Calu3 (cell line): Measurements from ENCODE around the gene RYR3. TPM values are rescaled to one million over a fixed set of nuclear protein-coding genes. Genes with fewer than 3 reads are reported as not detected.

Experiments
- BruUV-seq: library from RNA; stranded (reverse); fragments of 400-500 nt; replicated peaks from 2 replicates; lab custom pipeline; 2021; lab: Mats Ljungman, UMichigan
- CTCF ChIA-PET: fragments of 300-600 bp; sonication (Branson Sonifier 250); formaldehyde crosslinking; loops from one replicate; lab custom pipeline; 2022; ENCODE audit warnings: antibody characterized with exemption; lab: Charles Lee
- DNase-seq: peaks from one replicate; pipeline ENCODE4 v3.0.0; 2022
- H3K27ac Mint-ChIP-seq: one replicate; pipeline ENCODE4 v1.8.0; 2022; ENCODE audit warnings: mixed read lengths; ENCODE audit not compliant: unreplicated experiment
- H3K27me3 Mint-ChIP-seq: one replicate; pipeline ENCODE4 v1.8.0; 2022; ENCODE audit warnings: mixed read lengths; ENCODE audit not compliant: unreplicated experiment
- H3K36me3 Mint-ChIP-seq: one replicate; pipeline ENCODE4 v1.8.0; 2022; ENCODE audit warnings: mild to moderate bottlenecking, moderate library complexity, mixed read lengths; ENCODE audit not compliant: insufficient read depth, unreplicated experiment
- H3K4me1 Mint-ChIP-seq: one replicate; pipeline ENCODE4 v1.8.0; 2022; ENCODE audit warnings: mild to moderate bottlenecking, low read depth, mixed read lengths; ENCODE audit not compliant: unreplicated experiment
- H3K4me3 Mint-ChIP-seq: one replicate; pipeline ENCODE4 v1.8.0; 2022; ENCODE audit warnings: mild to moderate bottlenecking, low read depth, moderate library complexity, mixed read lengths; ENCODE audit not compliant: unreplicated experiment
- H3K9me3 Mint-ChIP-seq: one replicate; pipeline ENCODE4 v1.8.0; 2022; ENCODE audit warnings: low read depth, mixed read lengths; ENCODE audit not compliant: unreplicated experiment
- CTCF ChIP-seq: fragments of 200-600 bp; IDR thresholded peaks from one replicate; pipeline ENCODE4 v1.8.0; 2022; ENCODE audit warnings: antibody characterized with exemption; ENCODE audit not compliant: unreplicated experiment
- intact Hi-C: fragments of 100-400 bp; cut with micrococcal nuclease; formaldehyde crosslinking; loops from one replicate; pipeline ENCODE4 v1.10.0; 2022; ENCODE audit not compliant: unreplicated experiment
- total RNA-seq: library from RNA; stranded (reverse); gene quantifications from 2 replicates; pipeline ENCODE4 v1.2.3, GENCODE V29; 2022

Gene RYR3
- total RNA-seq, 1 experiment from 2014 or later: not detected

- no peaks in the 10 kb centered on the region for H3K9me3 Mint-ChIP-seq
- BruUV-seq: no TSS peak
- no peaks in the 10 kb centered on the region for H3K4me1 Mint-ChIP-seq
- no peaks in the 10 kb centered on the region for H3K36me3 Mint-ChIP-seq
- no peak overlapping the region for H3K27ac Mint-ChIP-seq
- CTCF ChIA-PET: interaction anchor here (0.8 to 1.4 kb wide), 4 partner anchors 14 to 444 kb away, joined by 3 to 19 read pairs (median 5); no protein-coding TSS in a partner anchor
- no peak overlapping the region for H3K4me3 Mint-ChIP-seq
- intact Hi-C loops: loop anchor here (2.0 to 5.0 kb wide), 2 partner anchors 394 to 408 kb away; no protein-coding TSS in a partner anchor
- DNase-seq: peak; percentile 43
- TF ChIP-seq CTCF: peak; percentile 12
- H3K27me3 Mint-ChIP-seq: peaks cover 15% of the 10 kb centered on the region
Measured at GRCh38 chr15:33292717-33293307, 18.0 kb upstream of the RYR3 start.

GRCh38 chr15:33293713-33294334, 16.9 kb upstream of the RYR3 start:
- no peak for TF ChIP-seq CTCF
- no peak for DNase-seq
- intact Hi-C loops: loop anchor here (2.0 to 5.0 kb wide), 2 partner anchors 393 to 407 kb away; no protein-coding TSS in a partner anchor
- no peaks in the 10 kb centered on the region for H3K4me1 Mint-ChIP-seq
- CTCF ChIA-PET: no interaction called here
- H3K4me3 Mint-ChIP-seq: no peak overlapping the region
- no peak overlapping the region for H3K27ac Mint-ChIP-seq
- H3K36me3 Mint-ChIP-seq: no peaks in the 10 kb centered on the region
- H3K9me3 Mint-ChIP-seq: no peaks in the 10 kb centered on the region
- peaks cover 14% of the 10 kb centered on the region for H3K27me3 Mint-ChIP-seq
- BruUV-seq: no TSS peak

GRCh38 chr15:33296050-33296449, 14.7 kb upstream of the RYR3 start:
- BruUV-seq: no TSS peak
- Mint-ChIP-seq H3K27me3 (no peaks in the 10 kb centered on the region), H3K4me3 (no peak overlapping the region), H3K36me3 (no peaks in the 10 kb centered on the region), H3K4me1 (no peaks in the 10 kb centered on the region), H3K9me3 (no peaks in the 10 kb centered on the region), H3K27ac (no peak overlapping the region)
- DNase-seq: no peak
- CTCF ChIA-PET: interaction anchor here (0.5 kb wide), 1 partner anchor 265 kb away, joined by 4 read pairs; no protein-coding TSS in a partner anchor
- TF ChIP-seq CTCF: no peak
- intact Hi-C loops: no loop called here

GRCh38 chr15:33296856-33297255, 13.9 kb upstream of the RYR3 start:
- H3K27me3 Mint-ChIP-seq: peaks cover under 1% of the 10 kb centered on the region
- DNase-seq: no peak
- CTCF ChIA-PET: no interaction called here
- H3K9me3 Mint-ChIP-seq: no peaks in the 10 kb centered on the region
- TF ChIP-seq CTCF: no peak
- no TSS peak for BruUV-seq
- H3K4me1 Mint-ChIP-seq: no peaks in the 10 kb centered on the region
- H3K36me3 Mint-ChIP-seq: no peaks in the 10 kb centered on the region
- intact Hi-C loops: no loop called here
- no peak overlapping the region for H3K27ac Mint-ChIP-seq
- H3K4me3 Mint-ChIP-seq: no peak overlapping the region
